Right ventricle myocardium inferior (tissue), 1 donor: Measurements from ENCODE around the gene ZAP70. TPM values are rescaled to one million over a fixed set of nuclear protein-coding genes. Genes with fewer than 3 reads are reported as not detected.
A peak's percentile ranks its signal among the peaks of the same experiment; 100 is the strongest.

Experiments
- ATAC-seq: fragments of 200-7000 bp; cut with Tn5 transposase; one replicate; pipeline ENCODE4 v1.9.1; 2020; ENCODE audit warnings: mild to moderate bottlenecking, moderate library complexity
- DNase-seq: peaks from one replicate; pipeline ENCODE4 v3.0.0; 2021; ENCODE audit errors: missing footprints
- intact Hi-C: fragments of 100-400 bp; cut with DNase I; formaldehyde crosslinking; loops from one replicate; pipeline ENCODE4 v1.11.0; 2022
- total RNA-seq: library from RNA; stranded (reverse); fragmentation: NEBNext Ultra II Directional; extraction: Animal tissue kit (Norgen Biotek cat#: 25700); gene quantifications from one replicate; pipeline ENCODE4 v1.2.1, GENCODE V29; 2021
- donor health status: DM: no; HTN: yes; CAD: no; lungs with severe emphysema.

Gene ZAP70
- total RNA-seq, 1 donor from 2014 or later: 1.6 TPM

DNA sequence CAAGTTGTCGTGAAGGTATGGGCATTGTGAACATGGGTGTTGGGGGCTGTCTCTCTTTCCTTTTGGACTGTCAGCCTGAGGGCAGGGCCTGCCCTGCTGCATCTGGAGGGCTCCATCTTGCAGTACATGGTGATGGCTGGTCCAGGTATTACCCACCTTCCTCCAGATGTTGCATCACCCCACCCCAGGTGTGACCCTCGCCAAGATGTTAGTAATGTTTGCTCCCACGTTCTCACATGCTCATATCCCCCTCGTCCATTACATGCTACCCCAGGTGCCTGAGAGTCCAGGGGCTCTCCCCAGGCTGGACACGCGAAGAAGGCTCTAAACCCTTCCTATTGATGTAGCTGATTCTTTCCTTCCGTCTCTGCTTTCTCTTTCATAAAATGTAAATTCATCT is 13.9 kb downstream of the ZAP70 start:
- intact Hi-C loops: no loop called here
- no peak for DNase-seq
- ATAC-seq: no peak

DNA sequence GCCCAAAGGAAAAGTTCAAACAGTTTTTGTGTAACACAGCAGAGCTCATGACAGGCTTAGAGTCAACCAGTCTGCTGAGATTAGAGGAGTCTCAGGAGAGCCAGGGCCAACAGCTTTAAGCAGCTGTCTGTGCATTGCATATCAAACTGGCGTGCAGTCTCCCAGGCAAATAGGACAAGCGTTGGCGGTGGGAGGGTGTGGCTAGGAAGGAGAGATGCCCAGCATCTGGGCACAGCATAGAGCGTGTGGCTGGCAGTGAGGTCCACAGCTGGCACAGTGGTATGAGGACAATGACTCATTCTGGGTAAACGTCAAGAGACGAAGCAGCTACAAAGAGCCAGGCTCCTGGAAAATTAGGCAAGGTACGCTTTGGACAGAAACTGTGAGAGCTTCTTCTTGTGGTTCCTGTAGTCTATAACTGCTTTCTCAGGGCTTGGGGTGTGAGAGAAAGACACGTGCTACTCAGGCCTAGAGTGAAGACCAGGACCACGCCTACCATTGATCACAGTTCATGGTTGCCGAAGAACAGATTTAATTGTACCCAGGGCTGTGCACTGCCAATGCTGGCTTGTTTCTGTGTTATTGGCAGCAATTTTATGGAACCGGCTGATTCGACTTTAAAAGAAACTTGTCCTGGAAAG is 14.8 kb downstream of the ZAP70 start:
- peak; percentile 56 for DNase-seq
- intact Hi-C loops: no loop called here

DNA sequence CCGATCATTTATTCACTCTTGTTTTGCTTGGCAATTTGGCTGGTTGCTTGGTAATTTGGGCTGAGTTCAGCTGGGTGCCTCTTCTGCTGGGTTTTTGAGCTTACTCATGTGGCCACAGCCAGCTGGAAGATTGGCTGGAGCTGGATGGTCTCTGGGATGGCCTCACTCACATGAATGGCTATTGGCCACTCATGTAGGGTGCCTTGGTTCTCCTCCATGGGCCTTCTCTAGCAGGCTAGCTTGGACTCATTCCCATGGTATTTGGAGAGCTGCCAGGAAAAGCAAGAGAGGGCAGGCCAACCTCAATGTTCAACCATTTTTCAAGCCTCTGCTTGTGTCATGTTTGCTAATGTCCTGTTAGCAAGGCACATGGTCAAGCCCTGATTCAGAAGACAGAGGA is 16.9 kb downstream of the ZAP70 start:
- no peak for ATAC-seq
- DNase-seq: no peak
- intact Hi-C loops: no loop called here

More for the DNA sequence above, 14.8 kb downstream of the ZAP70 start:
- ATAC-seq: peak; percentile 77

DNA sequence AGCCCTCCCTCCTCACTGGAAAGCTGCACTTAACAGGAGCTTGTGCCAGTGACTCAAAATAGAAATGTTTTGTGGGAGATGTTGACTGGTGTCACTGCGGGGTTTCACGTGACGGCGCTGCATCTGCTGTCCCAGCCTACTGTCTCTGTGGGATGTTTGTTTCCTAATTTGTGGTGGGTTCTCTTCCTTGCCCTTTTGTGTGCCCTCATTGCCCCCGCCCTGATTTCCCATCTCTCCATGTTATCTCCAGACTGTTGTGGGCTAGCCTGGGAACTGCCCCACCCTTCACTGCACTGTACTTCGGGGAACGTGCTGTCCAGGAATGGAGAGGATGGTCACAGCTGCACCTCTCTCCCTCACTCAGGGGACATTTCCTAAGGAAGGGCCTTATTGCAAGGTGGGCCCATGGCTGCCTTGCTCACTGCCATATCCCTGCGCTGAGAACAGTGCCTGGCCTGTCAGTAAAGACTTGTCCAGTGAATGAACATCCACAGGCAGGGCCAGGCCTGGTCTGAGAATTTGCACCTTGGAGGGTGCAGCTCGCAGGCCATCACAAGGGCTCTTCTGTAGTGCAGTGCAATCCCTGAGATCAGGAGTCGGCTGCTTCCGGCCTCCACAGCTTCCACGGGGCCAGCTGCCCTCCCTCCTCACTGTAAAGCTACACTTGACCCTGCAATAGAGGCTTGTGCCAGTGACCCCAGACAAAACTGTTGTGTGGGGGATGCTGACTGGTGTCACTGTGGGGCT is 18.1 kb downstream of the ZAP70 start:
- intact Hi-C loops: no loop called here
- DNase-seq (peak; percentile 41), ATAC-seq (no peak)

DNA sequence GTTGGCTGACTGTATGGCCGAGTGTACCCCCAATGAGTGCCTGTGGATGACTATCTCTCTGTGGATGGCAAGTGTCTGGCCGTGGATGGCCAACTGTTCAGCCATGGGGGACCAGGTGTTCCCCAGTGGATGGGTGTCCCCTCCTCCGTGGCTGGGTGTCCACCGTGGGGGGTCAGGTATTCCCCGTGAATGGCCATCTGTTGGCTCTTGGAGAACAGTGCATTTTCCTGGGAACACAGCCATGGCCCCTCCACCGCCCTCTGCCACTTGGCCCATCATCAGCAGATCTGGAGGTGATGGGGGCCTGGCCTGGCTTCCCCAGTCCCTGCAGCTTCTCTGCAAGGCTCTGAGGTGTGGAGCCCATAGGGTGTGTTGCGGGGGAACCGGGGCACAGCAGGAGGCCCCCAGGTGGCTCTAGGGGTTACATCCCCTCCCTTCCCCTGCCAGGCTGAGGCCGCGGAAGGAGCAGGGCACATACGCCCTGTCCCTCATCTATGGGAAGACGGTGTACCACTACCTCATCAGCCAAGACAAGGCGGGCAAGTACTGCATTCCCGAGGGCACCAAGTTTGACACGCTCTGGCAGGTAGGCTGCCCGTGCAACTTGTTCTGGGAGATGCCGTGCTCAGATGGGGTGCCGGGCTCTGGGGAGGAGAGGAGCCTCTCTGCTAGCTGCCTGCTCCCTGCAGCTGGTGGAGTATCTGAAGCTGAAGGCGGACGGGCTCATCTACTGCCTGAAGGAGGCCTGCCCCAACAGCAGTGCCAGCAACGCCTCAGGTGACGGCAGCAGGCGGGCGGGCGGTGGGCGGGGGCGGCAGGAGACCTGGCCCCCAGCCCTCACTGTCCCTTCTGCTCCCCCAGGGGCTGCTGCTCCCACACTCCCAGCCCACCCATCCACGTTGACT is 19.3 kb downstream of the ZAP70 start:
- ATAC-seq (no peak), DNase-seq (peak; percentile 64)
- intact Hi-C loops: no loop called here

DNA sequence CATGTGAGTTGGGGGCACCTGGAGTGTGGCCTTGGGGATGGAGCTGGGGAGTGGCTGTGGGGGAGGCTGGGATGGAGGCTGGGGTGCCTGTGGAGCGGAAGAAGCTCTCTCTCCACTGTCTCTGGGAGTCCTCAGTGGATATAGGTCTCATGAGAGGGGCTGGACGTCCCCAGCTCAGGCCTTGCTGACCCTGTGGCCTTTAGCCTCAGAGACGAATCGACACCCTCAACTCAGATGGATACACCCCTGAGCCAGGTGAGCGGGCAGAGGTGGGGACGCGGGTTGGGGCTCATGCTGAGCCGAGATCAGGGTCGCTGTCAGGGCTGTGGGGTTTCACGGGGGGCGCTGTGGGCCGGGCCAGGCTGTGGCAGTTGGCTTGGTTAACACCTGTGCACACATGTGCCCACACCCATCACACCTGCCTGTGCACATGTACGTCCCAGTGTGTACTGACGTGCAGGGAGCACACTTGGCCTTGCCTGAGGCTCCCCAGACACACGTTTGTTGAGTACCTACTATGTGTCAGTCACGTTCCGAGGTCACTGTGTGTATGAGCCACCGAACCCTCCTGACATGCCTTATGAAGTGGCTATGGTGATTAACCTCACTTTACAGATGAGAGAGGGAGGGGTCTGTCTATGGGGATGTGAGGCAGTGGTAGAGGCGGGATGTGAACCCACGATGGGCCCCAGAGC is 20.1 kb downstream of the ZAP70 start:
- no peak for DNase-seq
- ATAC-seq: no peak
- intact Hi-C loops: no loop called here

DNA sequence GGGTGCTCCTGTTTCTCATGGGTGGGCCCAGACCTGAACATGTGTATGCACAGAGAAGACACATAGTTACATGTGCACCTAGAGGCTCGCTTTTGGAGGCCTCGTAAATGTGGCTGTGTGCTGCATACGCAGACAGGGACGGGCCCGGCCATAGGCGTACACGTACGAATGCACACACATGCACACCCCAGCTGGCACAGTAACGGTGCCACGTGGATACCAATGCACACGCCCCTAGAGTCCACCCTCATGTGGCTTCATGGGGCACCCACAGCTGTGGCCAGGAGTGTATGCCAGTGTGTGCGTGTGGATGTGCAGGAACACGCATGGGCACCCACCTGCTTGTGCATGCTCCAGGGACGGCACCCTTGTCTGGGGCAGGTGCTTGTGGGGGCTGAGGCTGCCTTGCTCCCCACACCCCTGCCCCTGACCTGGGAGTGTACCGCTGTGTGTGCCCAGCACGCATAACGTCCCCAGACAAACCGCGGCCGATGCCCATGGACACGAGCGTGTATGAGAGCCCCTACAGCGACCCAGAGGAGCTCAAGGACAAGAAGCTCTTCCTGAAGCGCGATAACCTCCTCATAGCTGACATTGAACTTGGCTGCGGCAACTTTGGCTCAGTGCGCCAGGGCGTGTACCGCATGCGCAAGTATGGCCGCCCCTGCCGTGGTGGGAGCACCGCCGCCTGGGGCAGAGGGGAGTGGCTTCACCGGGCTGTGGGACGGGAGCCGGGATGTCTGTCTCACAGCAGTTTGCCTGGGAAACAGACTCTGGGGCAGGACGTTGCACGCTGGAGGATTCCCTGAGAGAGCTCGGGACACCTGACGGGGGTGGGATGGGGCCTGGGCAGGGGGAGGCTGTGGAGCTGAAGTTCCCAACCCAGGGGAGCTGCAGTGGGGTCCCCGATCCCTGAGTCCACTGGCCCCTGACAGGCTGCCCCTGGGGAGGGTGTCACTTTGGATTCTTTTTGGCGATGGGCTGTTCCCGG is 21.0 kb downstream of the ZAP70 start:
- DNase-seq (no peak), ATAC-seq (no peak)
- intact Hi-C loops: no loop called here

DNA sequence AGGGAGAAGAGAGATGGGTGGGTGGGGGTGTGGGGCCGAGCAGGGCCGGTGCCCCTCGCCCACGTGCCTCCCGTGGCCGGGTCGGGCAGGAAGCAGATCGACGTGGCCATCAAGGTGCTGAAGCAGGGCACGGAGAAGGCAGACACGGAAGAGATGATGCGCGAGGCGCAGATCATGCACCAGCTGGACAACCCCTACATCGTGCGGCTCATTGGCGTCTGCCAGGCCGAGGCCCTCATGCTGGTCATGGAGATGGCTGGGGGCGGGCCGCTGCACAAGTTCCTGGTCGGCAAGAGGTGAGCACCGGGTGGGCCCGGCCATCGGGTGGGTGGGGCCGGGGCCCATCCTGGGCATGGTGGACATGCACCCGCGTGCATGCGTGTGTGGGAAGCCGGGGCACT is 21.8 kb downstream of the ZAP70 start:
- DNase-seq (no peak), ATAC-seq (no peak)
- intact Hi-C loops: no loop called here

DNA sequence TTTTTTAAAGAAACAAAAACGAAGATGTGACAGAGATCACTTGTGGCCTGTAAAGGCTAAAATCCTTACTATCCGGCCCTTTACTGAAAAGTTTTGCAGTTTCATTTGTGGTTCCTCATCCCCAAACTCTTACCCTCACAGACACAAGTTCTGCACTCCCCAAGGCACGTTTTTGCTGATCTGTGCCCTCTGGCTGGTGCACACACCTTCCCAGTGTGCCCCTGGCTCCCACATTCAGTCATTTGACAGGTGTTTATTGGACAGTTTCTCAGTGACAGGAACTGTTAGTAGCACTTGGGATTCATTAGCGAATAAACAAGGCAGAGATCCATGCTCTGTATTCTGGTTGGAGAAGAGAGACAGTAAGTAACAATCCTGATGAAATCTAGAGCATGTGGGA is 22.8 kb downstream of the ZAP70 start:
- ATAC-seq (no peak), DNase-seq (no peak)
- intact Hi-C loops: no loop called here

DNA sequence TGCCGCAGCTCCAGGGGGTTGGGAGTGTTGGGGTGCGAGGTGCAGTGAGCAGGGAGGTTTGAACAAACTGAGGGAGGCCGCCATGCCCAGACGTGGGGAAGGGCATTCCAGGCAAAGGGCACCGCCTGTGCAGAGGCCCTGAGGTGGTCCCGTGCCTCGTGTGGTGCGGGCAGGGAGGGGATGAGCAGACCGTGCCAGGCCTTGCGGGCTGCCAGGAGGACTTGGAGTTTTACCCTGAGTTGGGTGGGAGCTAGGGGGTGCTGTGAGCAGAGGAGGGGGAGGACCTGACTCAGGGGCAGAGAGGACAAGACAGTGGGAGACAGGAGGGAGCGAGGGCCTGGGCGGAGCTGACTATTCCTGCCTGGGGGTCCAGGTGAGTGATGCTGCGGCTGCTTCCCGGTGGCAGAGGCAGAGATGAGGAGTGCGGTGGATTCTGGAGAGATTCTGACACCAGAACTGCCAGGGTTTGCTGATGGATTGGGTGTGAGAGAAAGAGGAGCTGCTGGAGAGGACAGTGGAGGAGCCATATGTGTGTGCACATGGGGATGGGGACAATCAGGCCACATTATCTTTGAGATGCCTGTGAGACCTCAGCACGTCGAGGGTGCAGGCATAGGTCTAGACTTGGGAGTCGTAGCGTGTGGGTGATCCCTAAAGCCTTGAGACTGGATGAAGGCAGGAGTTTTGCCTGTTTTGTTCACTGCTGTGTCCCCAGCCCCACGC is 23.4 kb downstream of the ZAP70 start:
- ATAC-seq (no peak), DNase-seq (no peak)
- intact Hi-C loops: no loop called here

DNA sequence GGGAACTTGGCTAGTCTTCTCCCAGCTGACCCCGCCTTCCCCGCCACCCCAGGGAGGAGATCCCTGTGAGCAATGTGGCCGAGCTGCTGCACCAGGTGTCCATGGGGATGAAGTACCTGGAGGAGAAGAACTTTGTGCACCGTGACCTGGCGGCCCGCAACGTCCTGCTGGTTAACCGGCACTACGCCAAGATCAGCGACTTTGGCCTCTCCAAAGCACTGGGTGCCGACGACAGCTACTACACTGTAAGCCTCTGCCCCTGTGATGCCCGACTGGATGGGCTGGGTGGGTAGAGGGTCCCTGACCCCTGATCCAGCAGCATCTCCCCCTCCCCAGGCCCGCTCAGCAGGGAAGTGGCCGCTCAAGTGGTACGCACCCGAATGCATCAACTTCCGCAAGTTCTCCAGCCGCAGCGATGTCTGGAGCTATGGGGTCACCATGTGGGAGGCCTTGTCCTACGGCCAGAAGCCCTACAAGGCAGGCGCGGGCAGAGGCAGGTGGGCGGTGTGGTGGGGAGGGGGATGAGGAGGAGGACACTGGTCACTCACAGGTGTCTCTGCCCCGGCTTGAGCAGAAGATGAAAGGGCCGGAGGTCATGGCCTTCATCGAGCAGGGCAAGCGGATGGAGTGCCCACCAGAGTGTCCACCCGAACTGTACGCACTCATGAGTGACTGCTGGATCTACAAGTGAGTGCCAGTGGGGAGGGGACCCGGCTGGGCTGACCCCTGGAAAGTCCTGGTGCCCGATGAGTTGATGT is 24.2 kb downstream of the ZAP70 start:
- intact Hi-C loops: no loop called here

DNA sequence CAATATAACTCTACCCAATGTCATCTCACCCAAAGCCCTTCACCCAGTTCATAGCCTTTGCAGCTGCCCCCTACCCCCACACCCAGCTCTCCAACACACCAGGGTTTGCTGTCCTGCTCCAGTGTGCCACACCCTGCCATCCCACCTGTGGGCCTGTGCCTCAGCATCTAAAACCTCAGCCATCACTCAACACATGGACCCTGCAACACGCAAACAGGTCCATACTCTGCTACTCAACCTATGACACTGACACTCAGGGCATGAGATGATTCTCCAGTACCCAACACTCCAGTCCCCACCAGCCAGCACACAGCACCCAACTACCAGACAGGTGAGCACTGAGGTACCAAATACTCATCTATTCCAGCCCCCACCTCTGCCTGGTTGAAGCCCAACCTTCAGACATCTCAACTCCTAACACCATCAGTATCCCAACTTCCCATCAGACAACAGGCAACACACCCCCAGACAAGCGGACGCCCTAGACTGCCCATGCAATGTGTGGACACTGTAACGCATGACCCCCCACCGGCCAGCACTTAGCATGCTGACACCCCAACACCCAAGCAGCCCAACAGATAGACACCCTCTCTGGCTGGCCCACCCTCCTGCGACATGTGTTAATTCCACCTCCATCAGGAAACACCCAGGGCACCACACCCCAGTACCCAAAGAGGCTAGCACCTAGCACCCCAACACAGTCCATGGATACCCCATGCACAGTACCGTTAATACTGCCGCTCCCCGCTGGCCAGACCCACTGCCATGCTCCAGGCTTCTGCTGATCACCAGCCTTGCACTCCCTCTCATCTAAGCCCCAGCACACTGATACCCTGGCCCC is 25.0 kb downstream of the ZAP70 start:
- intact Hi-C loops: no loop called here
- ATAC-seq (no peak), DNase-seq (no peak)

More for the DNA sequence above, 24.2 kb downstream of the ZAP70 start:
- no peak for ATAC-seq
- DNase-seq: no peak

DNA sequence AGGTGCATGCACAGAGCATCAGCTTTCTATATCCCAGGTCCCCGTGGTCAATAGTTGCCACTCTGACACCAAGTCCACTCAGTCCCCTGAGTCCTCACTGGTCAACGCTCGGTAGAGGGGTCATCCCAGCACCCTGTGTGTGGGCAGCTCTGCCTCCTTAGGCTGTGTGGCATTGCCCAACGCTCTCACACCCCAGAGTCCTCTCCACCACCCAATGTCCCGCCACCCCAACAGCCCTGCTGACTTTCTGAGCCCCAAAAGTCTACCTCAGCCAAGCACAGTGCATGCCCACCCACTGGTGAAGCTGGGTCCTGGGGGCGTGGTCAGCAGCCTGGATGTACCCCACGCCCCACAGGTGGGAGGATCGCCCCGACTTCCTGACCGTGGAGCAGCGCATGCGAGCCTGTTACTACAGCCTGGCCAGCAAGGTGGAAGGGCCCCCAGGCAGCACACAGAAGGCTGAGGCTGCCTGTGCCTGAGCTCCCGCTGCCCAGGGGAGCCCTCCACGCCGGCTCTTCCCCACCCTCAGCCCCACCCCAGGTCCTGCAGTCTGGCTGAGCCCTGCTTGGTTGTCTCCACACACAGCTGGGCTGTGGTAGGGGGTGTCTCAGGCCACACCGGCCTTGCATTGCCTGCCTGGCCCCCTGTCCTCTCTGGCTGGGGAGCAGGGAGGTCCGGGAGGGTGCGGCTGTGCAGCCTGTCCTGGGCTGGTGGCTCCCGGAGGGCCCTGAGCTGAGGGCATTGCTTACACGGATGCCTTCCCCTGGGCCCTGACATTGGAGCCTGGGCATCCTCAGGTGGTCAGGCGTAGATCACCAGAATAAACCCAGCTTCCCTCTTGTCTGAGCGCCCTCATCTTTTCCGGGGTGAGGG is 25.9 kb downstream of the ZAP70 start:
- DNase-seq (no peak), ATAC-seq (no peak)
- intact Hi-C loops: no loop called here

DNA sequence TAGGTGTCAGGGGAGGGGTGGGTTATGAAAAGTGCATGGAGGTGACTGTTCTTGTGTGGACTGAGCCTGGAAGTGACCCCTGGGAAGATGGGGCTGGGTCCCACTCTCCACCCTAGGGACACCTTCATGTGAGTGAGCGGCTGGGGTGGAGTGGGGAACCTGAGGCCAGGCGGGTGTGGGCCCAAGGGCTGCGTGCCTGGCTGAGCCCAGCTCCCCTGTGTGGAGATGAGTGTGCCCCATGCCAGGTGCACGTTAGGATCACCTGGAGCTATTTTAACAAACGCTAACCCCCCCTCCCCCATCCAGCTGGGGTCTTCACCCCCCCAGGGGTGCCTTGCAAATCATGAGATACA is 26.5 kb downstream of the ZAP70 start:
- DNase-seq (no peak), ATAC-seq (no peak)

DNA sequence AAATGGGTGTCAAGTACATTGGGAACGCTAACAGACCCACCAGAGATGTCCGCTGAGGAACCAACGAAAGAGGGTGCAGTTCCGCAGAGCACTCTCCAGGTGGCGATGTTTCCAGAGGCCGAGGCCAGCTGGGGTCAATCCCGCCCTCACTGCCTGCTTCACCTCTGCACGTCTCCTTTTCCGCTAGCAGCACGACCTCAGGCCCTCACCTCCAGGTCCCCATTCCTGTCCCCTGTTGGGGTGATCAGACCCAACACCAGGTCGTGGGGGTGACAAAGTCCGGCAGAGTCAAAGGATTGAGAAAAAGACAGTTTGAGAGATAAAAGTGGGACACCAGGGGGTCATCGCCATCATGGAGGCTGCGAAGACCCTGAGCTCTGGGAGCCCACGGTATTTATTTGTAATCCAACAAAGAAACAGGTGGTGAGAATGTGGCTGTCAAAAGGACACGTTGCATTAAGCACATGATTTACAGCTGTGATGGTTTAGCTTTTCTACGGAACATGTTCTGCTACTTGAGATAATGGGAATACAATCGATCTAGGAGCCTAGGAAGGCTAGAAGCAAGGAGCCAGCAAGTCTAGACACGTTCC is 27.3 kb downstream of the ZAP70 start:
- intact Hi-C loops: no loop called here
- no peak for DNase-seq

More for the DNA sequence above, 26.5 kb downstream of the ZAP70 start:
- intact Hi-C loops: no loop called here

More for the DNA sequence above, 27.3 kb downstream of the ZAP70 start:
- ATAC-seq: no peak
